ENCODE measurements around the gene CISD3.
A peak's percentile ranks its signal among the peaks of the same experiment; 100 is the strongest.

Gene CISD3

DNA sequence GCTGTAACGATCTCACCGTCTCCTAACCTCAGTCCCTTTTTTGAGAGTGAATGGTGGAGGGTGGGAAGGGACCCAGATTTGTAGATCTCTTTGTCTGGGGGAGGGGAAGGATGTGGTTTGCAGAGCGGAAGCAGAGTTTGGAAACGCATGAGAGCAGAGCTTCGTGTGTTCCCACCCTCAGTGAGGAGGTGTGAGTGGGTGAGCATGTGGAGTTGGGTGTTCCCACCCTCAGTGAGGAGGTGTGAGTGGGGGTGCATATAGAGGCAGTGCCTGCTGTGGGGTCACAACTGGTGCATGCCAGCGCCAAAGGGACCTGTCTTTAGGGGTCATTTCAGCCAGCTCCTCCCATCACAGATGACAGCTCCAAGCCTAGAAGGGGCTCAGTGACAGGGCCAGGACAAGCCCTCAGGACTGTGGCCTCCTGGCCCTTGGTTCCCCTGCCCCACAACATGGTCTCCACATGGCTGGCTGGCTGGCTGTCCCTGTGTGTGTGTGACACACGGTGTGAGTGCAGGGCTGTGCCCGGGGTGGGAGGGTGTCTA is 1.8 kb upstream of the CISD3 start:
- peak; percentile 84 for DNase-seq (ENCODE audit: low read depth)

DNA sequence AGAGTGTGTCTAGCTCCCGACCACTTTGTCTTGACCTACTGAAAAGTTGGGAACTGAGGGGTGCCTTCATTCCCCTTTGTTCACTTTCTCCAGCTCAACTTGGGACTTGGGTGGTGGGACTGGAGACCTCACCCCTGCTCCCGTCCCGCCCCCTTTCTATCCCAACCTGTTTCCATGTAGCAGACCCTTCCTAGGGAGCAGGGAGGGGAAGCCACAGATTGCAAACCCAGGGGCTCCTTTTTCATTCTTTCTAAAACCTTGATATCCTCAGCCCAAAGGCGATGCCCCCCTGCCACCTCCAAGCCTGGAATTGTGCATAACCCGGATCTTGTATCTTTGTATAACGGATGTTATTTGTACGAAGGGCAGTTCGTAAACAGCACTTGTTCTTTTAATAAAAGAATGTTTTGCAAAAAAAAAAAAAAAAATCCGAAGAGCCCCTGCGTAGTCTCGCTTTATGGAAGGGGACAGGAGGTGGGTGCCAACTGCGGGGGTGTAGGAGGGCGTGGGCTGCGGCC is 714 bp upstream of the CISD3 start:
- no peak for DNase-seq (ENCODE audit: low read depth)

DNA sequence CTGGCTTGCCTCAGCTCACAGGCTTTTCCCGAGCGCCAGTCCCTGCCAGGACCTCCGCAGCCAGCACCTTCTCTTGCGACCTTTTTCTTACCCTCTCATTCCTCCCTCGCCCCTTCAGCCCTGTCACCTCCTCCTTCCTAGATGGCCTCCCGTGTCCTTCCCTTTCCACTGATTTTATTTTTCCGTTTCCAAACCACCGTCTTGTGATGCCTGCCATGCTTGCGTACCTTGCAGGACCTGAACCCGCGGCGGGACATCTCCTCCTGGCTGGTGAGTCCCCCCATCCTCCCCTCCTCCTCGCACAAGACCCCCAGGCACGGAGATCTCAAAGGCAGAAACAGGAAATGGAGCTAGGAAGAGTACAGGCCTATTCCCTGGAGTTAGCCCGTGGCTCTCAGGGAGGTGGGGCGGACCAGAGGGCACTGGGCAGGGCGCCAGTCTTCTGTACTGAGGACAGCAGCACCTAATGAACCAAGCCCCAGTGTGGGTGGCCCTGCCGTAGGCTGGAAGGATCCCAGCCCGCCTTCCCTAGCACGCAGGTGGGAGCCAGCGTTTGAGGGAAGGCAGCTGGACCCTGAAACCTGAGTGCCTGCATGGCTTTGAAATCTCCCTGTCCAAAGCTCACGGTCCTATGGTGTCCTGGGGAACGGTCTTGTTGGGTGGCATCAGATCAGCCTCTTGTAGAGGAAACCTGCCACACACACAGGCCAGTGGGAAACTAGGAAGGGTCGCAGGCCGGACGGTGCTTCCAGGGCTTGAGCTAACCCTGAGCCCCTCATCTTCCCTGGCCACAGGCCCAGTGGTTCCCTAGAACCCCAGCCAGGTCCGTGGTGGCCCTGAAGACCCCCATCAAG is 612 bp downstream of the CISD3 start:
- no peak for DNase-seq (ENCODE audit: low read depth)

DNA sequence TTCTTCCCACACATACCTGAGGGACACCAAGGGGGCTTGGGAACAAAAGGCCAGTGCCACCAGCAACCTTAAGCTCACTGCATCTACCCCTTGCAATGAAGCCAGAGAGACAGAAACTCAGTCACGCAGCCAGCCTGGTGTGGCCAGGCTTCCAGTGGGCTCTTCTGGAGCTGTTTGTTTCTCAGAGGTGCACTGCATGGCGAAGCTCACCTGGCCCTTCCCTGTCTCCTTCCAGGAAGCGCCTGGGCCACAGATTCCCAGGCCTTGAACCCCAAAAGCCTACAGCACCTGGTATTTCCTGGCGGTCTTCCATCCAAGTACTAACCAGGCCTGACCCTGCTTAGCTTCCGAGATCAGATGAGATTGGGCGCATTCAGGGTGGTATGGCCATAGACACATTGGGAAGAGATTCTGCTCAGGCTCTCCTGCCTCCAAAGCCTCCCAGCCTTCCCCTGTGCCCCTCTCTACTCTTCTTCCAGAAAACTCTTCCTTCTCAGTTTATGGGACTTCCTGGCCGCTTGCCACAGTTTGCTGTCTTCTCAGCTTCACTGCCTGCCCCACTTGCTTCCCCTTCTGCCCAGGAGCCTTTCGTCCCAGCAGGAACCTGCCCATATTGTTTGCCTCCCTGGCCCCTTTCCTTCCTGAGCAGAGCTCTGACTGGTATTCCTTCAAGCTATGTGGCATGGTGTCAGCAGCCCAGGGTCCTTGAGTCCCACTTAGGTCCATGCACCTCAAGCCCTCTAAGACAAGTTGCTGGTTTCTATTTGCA is 1.6 kb downstream of the CISD3 start:
- DNase-seq (ENCODE audit: low read depth) = no peak

DNA sequence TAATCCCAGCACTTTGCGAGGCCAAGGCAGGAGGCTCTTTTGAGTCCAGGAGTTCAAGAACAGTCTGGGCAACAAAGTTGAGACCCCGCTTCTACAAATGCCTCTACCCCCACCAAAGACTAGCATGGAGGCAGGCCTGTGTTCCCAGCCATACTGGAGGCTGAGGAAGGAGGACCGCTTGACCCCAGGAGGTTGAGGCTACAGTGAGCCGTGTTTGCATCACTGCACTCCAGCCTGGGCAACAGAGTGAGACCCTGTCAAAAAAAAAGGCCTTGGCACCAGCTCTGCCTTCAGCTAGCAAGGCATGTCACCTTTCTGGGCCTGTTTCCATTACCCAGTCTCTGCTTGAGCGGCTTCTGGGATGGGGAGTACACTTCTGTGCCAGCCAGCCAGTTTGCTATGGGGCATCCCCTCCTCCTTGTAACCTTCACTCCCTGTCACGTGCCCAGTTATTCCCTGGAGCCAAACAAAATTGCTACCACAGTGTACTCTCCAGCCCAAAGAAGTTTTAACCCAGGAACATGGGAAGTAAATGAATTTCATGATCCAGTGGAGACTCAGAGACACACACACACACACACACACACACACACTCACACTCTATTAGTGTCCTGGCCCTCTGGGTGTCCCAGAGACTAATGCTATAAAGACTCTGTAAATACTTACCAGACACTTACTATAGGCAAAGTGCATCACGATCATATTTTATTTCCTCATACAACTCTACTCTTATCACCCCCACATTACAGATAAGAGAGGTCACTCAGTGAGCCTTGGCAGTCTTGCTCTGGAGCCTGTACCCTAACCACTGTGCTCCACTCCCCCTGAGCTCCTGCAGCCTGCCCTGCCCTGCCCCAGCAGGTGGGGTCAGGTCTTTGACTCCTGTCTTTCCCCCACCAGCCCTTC is 2.5 kb downstream of the CISD3 start:
- DNase-seq (ENCODE audit: low read depth) = no peak

DNA sequence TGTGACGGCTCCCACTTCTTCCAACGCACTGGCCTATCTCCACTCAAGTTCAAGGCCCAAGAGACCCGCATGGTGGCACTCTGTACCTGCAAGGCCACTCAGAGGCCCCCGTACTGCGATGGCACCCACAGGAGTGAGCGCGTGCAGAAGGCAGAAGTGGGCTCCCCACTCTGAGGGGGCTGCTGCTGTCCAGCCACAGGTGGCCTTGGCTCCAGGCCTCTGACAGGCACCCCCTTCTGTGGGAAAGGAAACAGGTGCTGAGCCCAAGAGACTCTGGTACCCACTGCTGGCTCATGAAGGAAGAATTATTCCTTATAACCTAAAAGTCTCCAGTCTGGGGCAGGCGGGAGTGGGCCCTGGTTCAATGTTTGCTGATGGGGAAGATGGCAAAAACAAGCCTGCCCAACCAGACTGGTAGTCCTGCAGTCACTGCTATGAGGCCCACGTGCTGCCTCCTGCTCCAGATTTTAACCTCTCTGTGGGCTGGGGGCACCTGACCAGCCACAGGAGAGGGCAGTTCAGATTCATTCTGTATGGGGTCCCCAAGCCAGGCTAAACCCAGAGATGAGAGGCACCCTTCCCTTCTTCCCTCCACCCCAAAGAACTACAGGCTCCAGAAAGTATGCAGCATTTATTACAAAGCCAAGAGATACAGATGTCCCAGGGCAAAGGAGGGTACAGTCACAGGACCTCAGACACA is 3.3 kb downstream of the CISD3 start:
- no peak for DNase-seq (ENCODE audit: low read depth)

DNA sequence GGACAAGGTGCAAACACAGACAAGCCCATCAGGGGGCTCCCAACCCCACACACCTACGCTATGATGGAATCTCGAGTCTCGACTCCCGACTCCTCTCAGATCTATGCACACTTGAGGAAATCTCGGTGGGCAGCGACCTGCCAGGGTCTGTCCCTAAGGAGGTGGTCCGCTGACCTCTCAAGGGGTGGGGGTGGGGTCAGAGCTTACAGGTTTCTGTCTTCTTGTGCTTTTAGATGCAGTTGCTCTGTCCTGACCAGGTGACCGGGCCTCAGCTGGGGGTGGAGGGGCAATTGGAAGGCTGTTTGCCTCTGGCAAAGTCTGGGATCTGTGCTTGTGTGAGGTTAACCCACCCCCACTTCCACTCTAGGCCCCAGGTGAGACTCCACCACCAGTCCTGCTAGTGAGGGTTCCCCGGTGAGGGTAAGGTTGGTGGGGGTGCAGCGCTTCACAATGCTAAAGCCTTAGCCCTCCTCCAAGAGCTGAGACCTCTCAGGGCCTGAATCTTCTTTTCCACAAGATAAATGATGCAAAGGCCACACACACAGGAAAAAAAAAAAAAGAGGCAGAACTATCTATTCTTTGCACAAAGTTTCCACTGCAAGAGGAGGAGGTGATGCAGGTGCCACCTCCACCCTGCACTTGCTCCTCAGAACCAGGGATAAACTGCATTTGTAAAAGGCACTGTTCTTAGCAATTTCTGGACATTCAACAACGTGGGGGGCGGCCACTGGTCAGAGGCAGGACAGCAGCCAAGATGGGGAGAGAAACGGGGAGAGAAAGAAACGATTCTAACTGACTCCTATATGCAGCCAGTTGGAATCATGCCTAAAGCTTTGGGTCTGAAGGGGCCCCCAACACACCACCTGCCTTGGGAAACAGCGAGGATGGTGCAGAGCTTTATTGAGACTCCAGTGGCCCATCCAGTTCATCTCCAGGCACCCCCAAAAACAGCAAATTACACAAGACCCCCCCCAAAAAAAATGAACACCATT is 4.1 kb downstream of the CISD3 start:
- no peak for DNase-seq (ENCODE audit: low read depth)

DNA sequence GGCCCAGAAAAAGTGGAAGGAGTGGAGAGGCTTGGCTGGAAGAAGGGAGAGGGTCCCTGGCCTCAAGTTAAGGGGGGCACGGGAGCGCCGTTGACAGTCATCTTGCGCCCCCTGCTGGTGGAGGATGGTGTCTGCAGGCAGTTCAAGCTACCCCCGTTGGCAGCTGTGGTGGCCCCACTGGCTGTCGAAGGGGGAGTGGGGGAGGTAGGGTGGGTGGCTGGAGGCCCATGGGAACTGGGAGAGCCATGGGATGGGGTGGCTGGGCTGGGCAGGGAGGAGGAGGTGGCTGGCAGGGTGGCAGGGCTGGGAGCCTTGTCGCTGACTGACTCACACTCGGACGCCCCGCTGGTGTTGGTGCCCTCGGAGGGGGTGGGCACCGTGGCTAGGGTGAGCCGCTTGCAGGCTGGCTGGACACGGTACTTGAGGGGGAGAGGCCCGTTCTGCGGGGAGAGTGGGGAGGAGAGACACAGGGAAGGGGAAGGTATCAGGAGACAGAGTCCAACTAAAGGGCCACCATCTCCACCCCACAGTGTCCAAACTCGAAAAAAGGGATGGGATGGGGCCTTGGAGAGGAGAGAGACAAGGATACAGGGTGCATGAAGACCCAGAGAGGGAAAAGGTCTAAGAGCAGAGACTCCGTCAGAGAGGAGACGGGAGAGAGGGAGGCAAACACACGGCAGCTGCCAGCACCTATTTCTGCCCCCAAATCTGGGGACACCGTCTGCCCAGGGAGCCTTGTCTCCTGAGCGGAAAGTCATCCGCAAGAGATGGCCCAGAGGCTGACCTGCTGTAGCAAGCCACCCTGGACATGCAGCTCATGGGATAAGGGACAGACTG is 5.2 kb downstream of the CISD3 start:
- DNase-seq (ENCODE audit: low read depth) = peak; percentile 63

DNA sequence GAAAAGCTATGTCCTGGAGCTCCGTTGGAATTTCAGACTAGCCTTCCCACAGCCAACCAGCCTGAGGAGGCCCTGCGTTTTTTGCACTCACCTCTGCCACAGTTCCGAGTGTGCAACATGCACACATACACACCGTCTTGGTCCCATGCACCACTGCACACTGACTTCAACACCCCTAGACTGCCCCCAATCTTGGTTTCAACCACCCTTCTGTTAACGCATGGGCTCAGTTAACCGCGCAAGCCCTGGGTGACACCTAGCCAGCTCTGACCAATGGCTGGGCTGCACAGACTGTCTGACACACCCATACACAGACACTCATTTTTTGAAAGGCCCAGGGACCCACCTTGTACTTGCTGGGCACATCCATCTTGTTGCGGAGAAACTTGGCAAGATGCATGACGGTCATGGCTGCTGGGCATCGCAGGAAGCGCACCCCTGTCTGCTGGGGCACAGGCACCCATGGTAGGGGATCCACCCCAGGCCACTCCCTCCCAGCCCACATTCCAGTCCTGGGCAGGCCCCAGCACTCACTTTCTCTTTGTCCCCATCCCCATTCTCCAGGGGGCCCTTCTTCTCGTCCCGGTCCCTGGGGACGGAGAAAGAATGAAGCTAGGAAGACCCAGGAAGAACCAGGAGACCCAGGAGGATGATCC is 8.0 kb downstream of the CISD3 start:
- no peak for DNase-seq (ENCODE audit: low read depth)

DNA sequence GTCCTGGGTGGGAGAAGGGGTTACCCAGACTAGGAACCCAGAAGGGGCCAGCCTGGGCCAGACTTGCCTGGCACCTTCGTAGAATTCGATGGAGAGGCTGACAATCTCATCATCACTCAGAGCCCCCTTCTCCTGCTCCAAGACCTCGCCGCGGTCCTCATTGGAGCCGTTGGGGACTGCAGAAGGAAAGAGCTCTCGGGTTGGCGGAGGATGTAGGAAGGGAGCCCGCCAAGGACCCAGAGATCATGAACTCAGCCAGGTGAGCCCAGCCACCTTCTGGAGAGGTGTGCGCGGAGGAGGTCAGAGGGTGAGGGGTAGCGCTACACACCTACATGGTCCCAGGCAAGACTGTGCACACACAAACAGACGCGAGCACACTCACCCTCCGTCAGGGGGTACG is 8.5 kb downstream of the CISD3 start:
- DNase-seq (ENCODE audit: low read depth) = no peak

DNA sequence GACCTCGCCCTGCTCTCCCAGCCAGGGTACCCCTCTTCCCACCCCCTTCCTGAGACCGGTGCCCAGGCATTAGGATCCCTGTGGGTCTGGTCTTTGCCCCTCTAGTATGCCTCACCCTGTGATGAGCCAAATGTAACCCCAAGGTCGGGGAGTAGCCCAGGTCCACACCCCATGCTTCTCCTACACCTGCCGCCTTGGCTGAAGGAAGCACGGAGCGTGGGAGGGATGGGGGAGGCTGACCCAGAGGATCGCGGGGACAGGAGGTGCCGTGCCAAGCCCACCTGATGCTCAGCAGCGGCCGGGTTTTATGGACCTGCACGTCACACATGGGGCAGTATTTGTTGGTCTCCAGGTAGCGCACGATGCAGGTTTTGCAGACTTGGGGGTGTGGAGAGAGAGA is 9.2 kb downstream of the CISD3 start:
- DNase-seq (ENCODE audit: low read depth) = no peak

DNA sequence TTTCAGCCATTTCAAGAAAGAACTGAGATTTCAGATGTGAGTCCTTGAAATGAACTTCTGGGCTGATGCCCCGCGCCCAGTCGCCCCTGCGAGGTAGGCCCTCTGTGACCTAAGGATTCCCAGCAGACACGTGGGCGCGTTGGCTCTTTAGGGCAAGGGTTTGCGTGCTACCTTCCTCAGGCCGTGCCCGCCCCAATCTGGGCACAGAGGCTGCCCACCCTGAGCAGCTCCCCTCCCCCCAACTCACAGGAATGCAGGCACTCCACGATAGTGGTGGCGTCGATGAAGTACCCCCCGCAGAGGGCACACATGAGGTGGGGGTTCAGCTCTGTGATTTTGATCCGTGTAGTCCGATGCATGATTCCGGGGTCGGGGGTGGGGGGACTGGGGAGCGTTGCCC is 9.9 kb downstream of the CISD3 start:
- DNase-seq (ENCODE audit: low read depth) = no peak

DNA sequence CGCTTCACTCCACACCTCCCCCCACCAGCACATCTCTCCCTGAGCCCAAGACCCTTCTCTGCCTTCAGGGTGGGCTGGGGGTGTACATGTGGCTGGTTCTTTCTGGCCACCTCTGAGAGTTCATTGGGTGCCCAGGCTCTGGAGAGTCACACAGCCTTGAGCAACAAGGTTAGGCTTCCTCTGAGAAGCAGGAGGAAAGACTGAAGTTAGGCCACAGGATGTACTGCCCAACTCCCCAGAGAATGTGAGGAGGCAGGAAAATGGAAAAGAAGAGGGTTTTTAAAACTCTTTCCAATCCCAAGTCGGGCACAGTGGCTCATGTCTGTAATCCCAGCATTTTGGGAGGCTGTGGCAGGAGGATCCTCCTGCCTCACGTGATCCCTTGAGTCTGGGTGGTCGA is 10.7 kb downstream of the CISD3 start:
- DNase-seq (ENCODE audit: low read depth) = no peak

DNA sequence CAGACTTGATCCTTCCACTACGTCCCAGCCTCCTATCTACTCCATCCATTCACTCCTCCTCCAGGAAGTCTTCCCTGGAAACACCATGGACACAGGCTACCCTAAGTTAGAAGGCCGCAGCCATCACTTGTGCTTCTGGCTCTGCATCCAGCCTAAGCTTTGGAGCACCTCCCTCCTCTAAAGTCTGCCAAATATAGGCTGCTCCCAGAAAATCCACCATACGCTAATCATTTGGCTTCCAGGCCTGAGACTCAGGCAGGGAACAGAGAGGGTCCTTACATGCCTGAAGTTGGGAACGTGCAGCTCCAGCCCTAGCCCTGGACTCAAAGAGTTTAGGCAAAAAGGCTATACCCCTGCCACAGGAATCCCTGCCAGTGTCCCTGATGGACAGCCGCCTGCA is 11.3 kb downstream of the CISD3 start:
- DNase-seq (ENCODE audit: low read depth) = no peak

DNA sequence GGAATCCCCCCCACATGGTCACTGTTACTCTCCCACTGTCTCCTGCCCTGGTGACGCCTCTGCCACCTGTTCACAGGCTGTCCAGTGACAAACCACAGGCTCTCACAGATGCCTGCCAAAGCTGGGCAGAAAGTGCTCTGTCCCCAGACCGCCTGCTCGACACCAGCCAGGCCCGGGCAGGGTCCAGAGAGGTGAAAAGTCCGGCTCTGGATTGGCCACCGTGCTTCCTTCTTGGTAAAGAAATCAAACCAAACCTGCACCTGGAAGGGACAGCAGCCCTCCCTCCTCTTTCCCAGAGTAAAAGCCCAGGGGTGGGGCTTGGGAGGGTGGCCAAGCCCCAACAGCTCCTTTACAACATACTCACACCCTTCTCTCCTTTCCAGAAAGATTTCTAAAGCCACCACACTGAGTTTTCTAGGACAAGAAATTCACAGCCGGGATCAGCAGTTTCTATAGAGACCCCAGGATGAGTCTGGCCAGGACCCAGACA is 11.8 kb downstream of the CISD3 start:
- no peak for DNase-seq (ENCODE audit: low read depth)

DNA sequence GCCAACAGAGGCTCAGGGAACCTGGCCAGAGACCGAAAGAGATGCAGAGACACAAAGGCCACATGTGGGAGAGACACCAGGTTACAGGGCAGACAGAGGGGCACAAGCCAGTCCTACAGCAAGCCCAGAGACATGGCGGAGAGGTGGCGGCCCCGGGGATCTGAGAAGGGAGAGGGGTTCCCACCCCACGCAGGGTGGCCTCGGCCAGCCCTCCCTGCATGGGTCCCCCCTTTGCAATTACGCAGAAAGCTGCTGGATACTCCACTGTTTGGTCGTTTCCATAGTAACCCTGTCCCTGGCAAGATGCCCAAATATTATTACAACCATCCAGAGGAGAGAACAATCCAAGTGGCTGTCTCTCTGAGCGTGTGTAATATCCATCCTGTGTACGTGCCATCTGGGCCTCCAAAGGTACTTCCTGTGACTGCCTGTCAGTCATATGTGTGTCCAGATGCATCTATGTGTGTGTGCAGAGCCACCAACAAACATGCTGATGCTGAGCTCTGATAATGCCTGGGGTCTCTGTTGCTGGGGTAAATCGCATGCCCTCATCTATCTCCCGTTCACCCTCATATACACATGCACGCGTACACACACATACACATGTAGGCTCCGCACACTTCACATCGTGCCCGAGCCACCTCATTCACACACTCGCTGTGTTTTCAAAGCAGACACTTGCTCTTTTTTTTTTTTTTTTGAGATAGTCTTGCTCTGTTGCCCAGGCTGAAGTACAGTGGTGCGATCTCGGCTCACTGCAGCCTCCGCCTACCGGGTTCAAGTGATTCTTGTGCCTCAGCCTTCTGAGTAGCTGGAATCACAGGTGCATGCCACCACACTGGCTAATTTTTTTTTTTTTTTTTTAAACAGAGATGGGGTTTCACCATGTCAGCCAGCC is 12.5 kb downstream of the CISD3 start:
- DNase-seq (ENCODE audit: low read depth) = no peak

DNA sequence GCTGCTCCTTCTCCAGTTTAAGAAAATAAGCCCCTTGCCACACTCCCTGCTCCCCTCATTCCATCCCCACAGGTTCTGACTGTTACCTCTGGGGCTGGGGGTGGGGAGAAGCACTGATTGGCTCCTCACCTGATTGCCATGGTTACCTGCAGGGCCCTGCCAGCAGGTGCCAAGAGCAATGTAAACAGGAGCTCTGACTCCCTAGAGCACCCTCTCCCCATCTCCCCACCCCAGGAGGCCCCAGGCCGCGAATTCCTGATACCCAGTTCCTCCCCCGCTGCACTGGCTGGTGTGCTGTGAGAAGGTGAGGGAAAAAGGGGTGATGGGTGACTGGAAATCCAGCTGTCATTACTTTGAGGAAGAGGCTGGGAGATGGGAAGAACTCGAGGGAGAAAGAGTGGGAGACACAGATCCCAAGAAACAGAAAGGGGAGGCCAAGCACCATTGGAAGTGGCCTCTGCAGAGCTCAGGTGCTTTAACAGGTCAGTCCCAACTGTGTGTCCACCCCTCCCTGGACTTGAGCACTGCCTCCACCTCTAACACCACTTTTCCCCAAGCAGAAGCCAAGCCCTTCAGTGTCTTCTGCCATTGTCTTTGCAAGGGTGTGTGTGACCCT is 13.5 kb downstream of the CISD3 start:
- no peak for DNase-seq (ENCODE audit: low read depth)

All from stimulated activated CD4-positive, alpha-beta T cell treated with anti-CD3 and anti-CD28 coated beads, Interleukin-2, amount 100 ng/mL, for 4 hours (primary cell).